ENCODE results near the gene HSPA14.
A peak's percentile ranks its signal among the peaks of the same experiment; 100 is the strongest.
"Not testable (repeated sequence)": the region's sequence is repeated elsewhere in the genome, so short reads cannot be mapped to it uniquely, and the experiment has no call there.

The HSPA14 gene, protein sequence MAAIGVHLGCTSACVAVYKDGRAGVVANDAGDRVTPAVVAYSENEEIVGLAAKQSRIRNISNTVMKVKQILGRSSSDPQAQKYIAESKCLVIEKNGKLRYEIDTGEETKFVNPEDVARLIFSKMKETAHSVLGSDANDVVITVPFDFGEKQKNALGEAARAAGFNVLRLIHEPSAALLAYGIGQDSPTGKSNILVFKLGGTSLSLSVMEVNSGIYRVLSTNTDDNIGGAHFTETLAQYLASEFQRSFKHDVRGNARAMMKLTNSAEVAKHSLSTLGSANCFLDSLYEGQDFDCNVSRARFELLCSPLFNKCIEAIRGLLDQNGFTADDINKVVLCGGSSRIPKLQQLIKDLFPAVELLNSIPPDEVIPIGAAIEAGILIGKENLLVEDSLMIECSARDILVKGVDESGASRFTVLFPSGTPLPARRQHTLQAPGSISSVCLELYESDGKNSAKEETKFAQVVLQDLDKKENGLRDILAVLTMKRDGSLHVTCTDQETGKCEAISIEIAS

DNA sequence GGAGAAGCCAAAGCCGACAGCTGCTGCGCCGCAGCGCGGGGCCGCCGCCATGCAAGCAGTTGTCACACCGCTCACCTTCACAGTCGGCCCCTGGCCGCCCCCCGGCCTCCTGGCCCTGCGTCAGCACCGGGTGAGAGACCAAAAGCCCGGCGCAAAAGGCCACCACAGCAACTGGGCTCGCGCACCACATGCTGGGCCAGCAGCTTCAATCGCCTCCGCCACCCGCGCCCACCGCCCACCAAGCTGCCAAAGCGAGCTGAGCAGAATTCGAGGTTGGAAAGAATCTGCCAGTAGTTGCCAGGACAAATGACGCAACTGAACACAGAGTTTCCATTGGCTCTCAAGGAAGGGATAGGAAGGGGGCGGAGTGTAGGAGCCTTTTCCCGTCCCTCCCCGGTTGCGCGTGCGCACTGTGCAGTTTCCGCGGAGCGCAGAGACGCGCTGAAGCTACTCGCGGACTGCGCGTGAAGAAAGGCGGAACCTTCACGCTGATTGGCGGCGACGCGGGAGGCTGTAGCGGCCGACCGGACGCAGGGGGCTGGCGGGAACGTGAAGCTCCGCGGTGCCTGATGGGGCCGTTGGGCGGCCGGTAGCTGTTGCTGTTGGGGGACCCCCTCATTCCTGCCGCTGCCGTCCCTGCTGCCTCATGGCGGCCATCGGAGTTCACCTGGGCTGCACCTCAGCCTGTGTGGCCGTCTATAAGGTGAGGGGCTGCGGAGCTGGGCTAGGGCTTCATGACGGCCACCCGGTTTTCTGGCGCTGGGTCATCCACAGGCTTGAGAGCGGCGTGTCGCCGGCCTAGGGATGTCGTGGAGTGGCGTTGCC, at the start of gene HSPA14, which contains the start of the genes CDNF and MSANTD7:
Gene HSPA14 (plus strand): TSS at position 550 of the 825 bp plus-strand sequence. CDS start 97 bp downstream, at position 647.
Gene CDNF (minus strand): TSS at position 281 of the 825 bp plus-strand sequence. CDS start 91 bp downstream, at position 190.
Gene MSANTD7 (plus strand): TSS at position 550 of the 825 bp plus-strand sequence. CDS start 3,979 bp downstream, outside the sequence.
- DNase-seq: peak; percentile 99 to 100

DNA sequence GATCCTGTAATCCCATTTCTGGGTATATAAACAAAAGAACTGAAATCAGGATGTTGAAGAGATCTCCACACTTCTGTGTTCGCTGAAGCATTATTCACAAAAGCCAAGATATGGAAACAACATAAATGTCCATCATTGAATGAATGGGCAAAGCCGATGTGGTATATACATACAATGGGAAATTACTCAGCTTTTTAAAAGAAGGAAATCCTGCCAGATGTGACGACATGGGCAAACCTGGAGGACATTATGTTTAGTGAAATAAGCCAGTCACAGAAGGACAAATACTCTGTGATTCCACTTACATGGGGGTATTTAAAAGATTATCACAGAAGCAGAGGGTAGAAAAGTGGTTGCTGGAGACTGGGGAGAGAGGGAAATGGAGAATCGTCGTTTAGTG, 39.5 kb upstream of the HSPA14 start:
- peak in 1 of 2 donors; percentile 10 for DNase-seq

DNA sequence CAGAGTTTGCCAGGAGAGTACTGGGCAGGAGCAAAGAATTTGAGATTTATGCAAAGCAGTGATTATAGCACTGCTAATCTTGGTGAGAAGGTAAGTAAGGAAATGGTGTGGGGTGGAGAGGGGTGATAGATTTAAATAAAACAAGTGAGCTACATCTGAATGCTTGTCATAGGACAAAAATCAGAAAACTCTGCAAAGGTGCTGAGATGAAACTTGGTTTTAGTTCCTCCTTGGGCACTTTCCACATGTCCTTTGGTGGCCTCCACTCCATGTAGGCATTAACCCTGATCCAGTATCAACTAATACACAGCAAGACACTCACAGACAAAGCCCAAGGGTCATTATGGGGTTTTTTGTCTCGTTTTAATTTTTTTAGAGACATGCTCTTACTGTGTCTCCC, 37.7 kb upstream of the HSPA14 start:
- DNase-seq: no peak

DNA sequence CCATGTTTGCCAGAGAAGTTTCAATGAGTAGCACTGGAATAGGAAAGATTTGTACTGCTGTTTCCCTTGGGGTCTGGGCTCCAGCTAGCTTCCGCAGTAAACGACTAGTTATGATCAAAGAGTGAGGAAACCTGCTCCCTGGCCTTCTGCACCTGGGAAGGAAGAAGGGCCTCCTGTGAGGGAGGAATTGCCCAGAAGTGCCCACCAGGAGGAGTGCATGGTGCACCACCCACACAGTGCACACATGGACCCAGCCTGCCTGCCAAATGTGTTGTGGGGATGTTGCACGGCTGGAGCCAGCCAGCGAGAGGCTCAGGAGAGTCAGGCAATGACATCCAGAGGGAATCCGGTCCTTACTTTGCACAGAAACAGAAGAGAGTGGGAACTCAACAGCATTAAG, 36.4 kb upstream of the HSPA14 start:
- DNase-seq: no peak

DNA sequence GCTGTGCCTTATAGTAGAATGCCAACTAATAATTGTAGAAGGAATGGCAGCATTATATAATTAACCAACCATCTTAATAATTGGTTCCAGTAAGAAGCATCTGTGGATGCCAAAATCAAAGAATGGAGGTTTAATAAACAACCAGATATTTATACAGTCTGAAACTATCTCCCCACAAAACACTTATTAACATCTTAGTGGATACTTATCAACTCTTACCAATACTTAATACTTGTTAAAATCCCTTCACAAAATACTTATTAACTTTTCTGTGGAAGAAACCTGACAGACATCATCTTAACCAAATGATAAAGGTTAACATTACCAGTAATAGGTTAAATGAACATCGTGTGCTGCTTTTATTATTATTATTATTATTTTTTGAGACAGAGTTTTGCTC, 34.3 kb upstream of the HSPA14 start:
- DNase-seq: no peak

DNA sequence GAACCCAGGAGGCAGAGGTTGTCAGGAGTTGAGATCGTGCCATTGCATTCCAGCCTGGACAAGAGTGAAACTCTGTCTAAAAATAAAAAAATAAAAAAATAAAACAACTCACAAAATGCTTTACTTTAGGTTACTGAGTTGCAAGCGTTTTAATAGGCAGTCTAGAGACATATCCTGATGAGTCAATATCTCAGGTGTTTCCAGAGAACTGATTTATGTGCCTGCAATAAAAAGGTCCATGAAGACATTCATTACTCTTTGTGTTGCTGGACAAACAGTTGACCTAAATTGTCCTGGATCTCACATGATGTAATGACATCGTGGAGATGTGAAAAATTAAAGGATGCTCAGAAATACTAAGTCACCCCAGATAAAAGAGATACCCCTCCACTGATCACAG, 31.8 kb upstream of the HSPA14 start:
- no peak for DNase-seq

DNA sequence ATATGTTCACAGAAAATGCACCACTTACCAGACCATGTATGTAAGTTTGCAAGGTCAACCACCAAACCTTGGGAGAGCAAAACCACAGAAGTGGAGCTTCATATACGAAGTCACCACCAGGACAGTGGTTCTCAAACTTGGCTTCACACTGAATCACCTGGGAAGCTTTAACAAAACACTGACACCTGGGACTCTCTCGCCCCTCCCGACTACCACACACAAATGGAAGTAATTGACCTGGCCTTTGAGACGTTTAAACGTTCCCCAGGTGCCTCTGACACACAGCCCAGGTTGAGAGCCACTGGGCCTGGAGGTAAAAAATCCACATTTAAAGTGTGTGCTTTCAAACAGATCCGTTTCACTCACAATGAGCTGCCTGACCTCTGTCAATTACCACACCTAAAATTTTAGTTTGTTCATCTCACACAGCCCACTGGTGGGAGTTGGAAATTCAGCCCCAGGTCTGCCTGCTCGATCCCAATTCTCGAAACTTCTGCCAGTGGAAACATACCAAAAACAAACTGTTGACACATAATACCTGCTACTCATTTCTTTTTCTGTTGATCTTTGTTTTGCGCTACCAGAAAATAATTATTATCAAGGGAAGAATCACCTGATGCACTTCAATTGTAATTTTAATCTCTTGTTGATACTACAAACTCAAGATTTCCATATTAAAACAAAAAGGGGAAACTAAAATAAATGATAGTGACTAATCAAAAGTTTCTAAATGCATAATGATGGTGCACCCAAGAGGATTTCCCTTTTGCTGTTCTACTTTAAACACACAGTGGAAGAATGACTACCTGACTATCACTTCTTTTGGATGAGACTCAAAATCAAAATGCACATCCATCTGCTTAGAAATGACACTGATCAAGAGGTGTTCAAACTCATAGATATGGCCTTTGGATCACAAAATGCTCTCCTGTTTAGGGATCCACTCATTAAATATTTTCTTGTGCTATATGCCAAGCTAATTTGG, 26.8 kb upstream of the HSPA14 start:
- no peak for DNase-seq

DNA sequence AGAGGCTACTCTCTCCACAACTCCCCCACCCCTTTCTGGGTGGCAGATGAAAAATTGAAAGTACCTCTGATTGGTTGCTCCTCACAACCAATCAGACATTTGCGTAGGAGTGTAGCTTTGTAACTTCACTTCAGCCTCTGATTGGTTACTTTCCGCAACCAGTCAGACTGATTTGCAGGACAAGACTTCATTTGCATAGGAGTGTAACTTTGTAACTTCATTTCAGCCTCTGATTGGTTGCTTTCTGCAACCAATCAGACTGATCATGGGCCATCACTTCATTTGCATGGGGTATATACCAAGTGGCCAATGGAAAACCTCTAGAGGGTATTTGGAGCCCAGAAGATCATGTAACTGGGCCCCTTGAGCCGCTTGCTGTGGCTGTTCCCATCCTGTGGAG, 25.8 kb upstream of the HSPA14 start:
- no peak for DNase-seq

DNA sequence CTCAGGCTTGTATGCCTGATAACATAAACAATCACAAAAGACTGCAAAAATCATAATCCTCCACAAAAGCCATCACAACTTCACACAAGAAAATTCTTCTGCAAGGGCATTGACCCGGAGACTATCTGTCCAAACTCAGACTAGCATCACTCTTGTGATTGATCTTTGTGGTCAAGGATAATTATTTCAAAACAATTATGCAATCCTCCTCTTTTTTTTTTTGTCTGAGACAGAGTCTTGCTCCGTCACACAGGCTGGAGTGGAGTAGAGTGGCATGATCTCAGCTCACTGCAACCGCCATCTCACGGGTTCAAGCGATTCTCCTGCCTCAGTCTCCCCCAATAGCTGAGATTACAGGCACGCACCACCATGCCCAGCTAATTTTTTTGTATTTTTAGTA, 22.4 kb upstream of the HSPA14 start:
- DNase-seq: no peak

DNA sequence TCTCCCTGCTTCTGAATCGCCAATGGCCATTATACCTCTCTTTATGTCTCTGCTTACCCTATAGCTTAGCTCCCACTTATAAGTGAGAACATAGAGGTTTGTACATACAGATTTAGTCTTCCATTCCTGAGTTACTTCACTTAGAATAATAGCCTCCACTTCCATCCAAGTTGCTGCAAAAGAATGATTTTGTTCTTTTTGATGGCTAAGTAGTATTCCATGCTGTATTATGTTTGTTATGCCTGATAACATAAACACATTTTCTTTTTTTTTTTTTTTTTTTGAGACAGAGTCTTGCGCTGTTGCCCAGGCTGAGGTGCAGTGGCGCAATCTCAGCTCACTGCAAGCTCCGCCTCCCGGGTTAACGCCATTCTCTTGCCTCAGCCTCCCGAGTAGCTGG, 21.4 kb upstream of the HSPA14 start:
- DNase-seq: not testable (repeated sequence)

DNA sequence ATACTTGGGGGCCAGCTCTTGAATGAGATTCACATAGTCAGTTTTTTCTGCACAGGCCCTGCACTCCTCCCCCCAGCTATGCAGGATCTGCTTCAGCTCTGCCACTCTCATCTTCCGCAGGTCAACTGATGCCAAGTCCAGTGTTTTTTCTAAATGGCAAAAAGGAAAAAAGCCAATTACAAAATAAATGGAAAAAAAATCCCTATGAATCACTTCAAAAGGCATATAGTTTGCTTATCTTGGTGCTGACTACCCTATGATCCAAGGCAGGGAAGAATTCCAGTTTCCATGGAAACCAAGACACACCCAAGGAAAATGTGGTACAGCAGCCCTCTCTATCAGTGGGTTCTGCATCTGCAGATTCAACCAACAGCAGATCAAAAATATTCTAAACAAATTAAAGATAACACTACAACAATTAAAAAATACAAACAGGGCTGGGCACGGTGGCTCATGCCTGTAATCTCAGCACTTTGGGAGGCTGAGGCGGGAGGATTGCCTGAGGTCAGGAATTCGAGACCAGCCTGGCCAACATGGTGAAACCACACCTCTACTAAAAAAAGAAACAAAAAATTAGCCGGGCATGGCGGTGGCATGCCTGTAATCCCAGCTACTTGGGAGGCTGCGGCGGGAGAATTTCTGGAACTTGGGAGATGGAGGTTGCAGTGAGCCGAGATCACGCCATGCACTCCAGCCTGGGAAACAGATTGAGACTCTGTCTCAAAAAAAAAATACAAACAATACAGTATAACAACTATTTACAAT, 17.9 kb upstream of the HSPA14 start:
- no peak for DNase-seq

DNA sequence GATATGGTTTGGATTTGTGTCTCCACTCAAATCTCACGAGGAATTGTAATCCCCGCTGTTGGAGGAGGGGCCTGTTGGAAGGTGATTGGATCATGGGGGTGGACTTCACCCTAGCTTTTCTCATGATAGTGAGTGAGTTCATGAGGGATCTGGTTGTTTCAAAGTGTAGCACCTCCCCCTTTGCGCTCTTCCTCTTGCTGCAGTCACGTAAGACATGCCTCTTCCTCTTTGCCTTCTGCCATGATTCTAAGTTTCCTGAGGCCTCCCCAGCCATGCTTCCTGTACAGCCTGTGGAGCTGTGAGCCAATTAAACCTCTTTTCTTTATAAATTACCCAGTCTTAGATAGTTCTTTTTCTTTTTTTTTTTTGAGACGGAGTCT, 17.3 kb upstream of the HSPA14 start:
- no peak for DNase-seq

DNA sequence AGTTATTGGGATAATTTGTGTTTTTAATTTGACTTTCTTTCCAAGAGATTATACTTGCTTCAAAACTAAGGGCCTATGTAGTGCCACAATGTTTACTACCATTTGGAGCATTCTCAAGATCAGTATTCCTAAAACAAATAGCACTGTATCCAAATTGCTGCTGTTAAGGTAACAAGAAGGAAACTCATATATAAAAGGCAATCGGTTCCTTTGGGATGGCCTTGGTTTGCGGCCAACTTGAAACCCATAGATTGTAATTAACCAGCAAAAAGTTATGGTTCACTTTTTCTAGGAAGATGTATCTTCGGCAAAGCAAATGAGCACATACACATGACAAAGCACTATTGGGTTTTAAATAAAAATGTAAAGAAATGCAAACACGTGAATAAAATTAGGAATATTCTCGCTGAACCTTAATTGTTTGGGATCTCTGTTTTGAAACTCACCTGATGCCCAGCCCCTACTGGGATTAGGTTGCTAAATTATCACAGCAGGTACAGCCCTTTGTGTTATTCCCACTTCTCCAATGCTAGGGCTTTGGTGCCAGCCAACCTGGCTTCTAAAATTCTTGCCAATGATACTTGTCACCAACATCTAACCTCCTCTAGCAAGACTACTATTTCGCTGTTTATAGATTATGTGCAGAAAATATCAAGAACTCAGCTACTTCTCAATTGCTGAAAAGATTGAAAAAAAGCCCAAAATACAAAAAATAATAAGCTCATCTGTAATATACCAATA, 16.3 kb upstream of the HSPA14 start:
- no peak for DNase-seq

DNA sequence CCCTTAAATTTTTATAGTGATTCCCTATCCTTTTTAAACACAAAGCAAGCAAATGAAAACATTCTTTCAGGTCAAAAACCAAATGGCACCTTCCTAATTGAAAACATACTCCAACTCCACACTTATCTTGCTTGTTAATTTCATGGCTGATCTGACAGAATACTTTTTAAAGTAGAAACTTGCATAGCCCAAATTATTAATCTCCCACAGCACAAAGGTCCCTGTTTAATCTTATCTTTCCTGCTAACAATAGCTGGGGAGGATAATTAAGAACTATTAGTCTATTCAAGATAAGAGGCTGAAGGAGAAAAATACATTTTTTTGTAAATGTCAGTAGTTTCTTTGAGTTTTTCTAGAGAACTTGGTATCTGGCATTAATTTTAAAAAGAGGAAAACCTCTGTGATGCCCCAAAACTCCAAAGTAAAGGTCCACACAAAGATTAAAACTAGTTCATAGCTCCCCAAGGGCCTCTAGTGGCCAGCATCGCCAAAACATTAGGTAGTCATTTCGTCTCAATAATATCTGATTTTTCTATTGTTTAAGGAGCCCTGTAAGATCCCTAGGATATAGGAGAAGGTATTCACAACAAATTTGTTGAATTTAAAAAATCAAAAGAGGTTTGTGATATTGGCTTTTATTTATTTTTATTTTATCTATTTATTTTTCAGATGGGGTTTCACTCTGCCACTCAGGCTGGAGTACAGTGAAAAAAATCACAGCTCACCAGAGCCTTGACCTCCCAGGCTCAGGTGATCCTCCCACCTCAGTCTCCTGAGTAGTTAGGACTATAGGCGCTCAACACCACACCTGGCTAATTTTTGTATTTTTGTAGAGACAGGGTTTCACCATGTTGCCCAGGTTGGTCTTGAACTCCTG, 15.0 kb upstream of the HSPA14 start:
- DNase-seq: peak; percentile 45 to 73

DNA sequence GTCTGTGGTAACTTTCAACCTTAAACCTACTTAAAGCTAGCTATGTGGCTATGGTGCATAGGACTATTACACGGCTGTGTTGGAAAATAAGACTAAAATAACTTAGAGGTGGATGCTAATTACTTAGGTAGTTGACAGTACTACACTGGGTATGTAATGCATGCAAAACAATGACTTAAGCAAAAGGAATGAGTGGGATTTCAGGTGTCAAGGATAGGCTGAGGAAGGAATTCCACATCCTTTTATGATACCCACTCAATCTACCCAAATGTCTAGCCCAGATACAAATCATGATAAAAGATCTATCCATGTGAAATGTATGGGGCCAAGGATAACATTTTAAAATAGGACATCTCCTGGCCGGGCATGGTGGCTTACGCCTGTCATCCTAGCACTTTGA, 14.1 kb upstream of the HSPA14 start:
- no peak for DNase-seq

DNA sequence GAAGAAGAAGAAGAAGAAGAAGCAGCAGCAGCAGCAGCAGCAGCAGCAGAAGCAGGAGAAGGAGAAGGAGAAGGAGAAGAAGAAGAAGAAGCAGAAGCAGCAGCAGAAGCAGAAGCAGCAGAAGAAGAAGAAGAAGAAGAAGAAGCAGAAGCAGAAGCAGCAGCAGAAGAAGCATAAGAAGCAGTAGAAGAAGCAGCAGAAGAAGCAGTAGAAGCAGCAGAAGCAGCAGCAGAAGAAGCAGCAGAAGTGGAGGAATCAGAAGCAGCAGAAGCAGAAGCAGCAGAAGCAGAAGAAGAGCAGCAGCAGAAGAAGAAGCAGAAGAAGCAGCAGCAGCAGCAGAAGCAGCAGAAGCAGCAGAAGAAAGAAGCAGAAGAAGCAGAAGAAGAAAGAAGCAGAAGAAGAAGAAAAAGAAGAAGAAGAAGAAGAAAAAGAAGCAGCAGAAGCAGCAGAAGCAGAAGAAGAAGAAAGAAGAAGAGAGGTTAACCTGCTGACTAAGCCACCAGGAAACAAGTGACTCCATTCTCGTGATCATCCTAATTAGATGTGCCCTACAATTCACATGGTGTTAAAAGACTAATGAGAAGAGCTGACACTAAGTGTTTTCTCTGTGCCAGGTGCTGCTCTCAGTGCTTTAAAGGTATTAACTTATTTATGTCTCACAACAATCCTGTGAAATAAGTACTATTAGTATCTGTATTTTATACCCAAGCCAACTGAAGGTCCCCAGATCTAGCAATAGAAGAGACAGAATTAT, 11.9 kb upstream of the HSPA14 start:
- DNase-seq: peak in 1 of 2 donors; percentile 9

DNA sequence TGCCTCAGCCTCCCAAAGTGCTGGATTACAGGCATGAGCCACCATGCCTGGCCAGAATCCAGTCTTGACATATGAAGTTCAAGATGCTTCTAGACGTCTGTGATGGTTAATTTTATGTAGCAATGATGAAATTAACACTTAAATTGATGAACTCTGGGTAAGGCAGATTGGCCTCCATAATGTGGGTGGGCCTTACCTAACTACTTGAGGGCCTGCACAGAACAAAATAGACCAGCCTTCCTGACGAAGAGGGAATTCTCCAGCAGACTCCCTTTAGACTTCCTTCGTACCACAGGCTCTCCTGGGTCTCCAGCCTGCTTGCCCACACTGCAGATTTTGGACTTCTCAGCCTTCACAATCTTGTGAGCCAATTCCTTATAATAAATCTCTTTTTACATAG, 5.0 kb upstream of the HSPA14 start:
- DNase-seq: no peak

DNA sequence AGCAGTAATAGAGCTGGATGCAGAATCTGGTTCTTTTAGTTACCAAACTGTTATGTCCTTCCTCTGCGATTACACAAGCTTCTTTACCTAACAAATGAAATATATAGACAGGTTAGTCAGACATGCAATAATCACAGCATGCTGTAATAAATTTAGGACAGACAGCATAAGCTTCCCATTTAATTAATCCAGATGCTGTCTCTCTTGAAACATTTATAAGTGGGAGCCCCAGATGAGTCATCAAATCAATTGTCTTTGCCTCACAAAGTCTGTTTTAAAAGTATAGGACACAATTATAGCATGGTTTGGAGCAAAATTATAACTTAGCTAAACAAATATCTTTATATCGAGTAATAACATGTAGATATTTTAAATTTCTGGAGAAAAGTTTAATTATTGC, 1.9 kb upstream of the HSPA14 start:
- no peak for DNase-seq
